Gastrocnemius medialis (tissue), 4 donors: ENCODE measurements around the gene ALX4. TPM values are rescaled to one million over a fixed set of nuclear protein-coding genes. Genes with fewer than 3 reads are reported as not detected.

Source experiments
- ATAC-seq, 2 donors: fragments of 150-250 bp; one replicate each; pipeline ENCODE4 v1.9.1; 2016
- DNase-seq, 2 donors: peaks; one replicate each; pipeline ENCODE4 v3.0.0-alpha.2; 2019
- H3K27ac ChIP-seq, 4 donors: fragments of 200-600 bp; sonication (generic); 1 replicate in 1 of 4; 2 replicates in 3 of 4; pipeline ENCODE4 v1.5.1; 2016 to 2018; ENCODE audit warnings: mild to moderate bottlenecking in 2 of 4, moderate library complexity in 1 of 4
- H3K27me3 ChIP-seq, 3 donors: fragments of 200-600 bp; sonication (generic) in 2 of 3; 1 replicate in 1 of 3; 2 replicates in 2 of 3; pipeline versions ENCODE4 v1.5.1 to v1.6.0; 2016 to 2019; ENCODE audit warnings: mild to moderate bottlenecking in 1 of 3, moderate library complexity in 1 of 3
- H3K36me3 ChIP-seq, 2 donors: fragments of 200-600 bp; sonication (generic) in 1 of 2; one replicate each; pipeline ENCODE4 v1.5.1; 2017 to 2018
- H3K4me1 ChIP-seq, 2 donors: fragments of 200-600 bp; sonication (generic) in 1 of 2; one replicate each; pipeline ENCODE4 v1.5.1; 2016 to 2017; ENCODE audit warnings: mild to moderate bottlenecking in 2 of 2
- H3K4me3 ChIP-seq, 4 donors: fragments of 200-600 bp; sonication (generic) in 3 of 4; 1 replicate in 1 of 4; 2 replicates in 3 of 4; pipeline ENCODE4 v1.5.1; 2016 to 2019; ENCODE audit warnings: mild to moderate bottlenecking in 2 of 4
- H3K9me3 ChIP-seq, 3 donors: fragments of 200-600 bp; sonication (generic) in 2 of 3; 1 replicate in 1 of 3; 2 replicates in 2 of 3; pipeline ENCODE4 v1.5.1; 2016 to 2019
- POLR2A ChIP-seq, 2 donors: fragments of 450-650 bp; IDR thresholded peaks; one replicate each; pipeline ENCODE4 v1.6.1; 2017; ENCODE audit warnings: antibody characterized with exemption in 2 of 2, mild to moderate bottlenecking in 2 of 2, moderate library complexity in 2 of 2
- in situ Hi-C, 4 donors: fragments of 200-750 bp; cut with MboI; loops; one replicate each; pipeline versions ENCODE4 v1.15.0 to v1.8.0; 2017; ENCODE audit warnings: low sequenced_read_pairs in 4 of 4
- intact Hi-C: fragments of 100-400 bp; cut with DNase I; formaldehyde crosslinking; loops from one replicate; pipeline ENCODE4 v1.15.1; 2023; ENCODE audit warnings: low total_unique reads
- total RNA-seq, 4 donors: library from RNA; depleted of rRNA; stranded (reverse); fragments of >200 nt; gene quantifications; one replicate each; pipeline versions ENCODE4 v1.1.0 to v1.2.3, GENCODE V29; 2016
- TF ChIP-seq, protein P1 (sequence below), 5 experiments: fragments of 450-650 bp in 3 of 5; fragments of 200-600 bp in 2 of 5; sonication (generic) in 2 of 5; IDR thresholded peaks in 4 of 5; conservative IDR thresholded peaks in 1 of 5; 1 replicate in 4 of 5; 2 replicates in 1 of 5; pipeline ENCODE4 v1.5.1; 2016 to 2019; ENCODE audit warnings: antibody characterized with exemption in 5 of 5, mild to moderate bottlenecking in 3 of 5, moderate library complexity in 3 of 5

Gene ALX4
- total RNA-seq, 4 donors from 2014 or later = 0.07 to 0.12 TPM; not detected in 2

DNA sequence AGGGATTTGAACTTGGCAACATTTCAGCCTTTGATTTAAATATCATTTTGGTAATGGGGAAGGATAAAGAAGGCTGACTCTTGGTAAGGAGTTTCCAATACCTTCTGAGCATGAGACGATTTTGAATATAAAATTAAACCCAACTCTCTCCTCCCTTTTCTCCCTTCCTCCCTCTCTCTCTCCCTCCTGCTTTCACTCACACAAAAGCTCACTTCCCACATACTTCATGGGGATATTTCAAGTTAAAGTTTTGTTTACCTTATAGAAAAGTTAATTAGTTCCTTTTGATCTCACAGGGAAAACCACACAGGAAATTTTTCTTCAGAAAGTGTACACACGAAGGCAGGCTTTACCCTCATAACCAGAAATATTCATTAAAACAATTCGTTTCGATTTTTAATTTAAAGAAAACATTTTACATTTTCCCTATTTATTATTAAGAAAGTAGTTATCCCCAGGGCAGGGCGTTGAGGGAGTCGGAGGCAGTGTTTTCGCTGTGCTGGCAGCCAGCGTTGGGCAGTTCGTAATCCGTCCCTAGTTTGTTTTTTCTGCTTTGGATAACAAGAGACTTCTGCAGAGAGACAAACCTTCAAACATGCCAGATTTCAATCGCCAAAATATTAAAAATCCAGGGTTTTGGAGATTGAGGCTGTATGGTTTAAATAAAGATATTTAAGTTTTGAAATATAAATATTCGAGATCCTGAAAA is 25.3 kb upstream of the ALX4 start:
- no peaks in the 10 kb centered on the region for H3K4me1 ChIP-seq
- H3K9me3 ChIP-seq = no peaks in the 10 kb centered on the region
- in situ Hi-C loops = no loop called here
- DNase-seq (no peak), ATAC-seq (no peak)
- H3K4me3 ChIP-seq = no peak overlapping the region
- H3K27me3 ChIP-seq = peaks cover 32 to 41% (median 38%) of the 10 kb centered on the region in 3 donors
- intact Hi-C loops = no loop called here
- H3K36me3 ChIP-seq = no peaks in the 10 kb centered on the region
- TF ChIP-seq, protein P1, sequence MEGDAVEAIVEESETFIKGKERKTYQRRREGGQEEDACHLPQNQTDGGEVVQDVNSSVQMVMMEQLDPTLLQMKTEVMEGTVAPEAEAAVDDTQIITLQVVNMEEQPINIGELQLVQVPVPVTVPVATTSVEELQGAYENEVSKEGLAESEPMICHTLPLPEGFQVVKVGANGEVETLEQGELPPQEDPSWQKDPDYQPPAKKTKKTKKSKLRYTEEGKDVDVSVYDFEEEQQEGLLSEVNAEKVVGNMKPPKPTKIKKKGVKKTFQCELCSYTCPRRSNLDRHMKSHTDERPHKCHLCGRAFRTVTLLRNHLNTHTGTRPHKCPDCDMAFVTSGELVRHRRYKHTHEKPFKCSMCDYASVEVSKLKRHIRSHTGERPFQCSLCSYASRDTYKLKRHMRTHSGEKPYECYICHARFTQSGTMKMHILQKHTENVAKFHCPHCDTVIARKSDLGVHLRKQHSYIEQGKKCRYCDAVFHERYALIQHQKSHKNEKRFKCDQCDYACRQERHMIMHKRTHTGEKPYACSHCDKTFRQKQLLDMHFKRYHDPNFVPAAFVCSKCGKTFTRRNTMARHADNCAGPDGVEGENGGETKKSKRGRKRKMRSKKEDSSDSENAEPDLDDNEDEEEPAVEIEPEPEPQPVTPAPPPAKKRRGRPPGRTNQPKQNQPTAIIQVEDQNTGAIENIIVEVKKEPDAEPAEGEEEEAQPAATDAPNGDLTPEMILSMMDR (IDR thresholded peaks at IDR 0.05 in 4 of 5, conservative IDR thresholded peaks at IDR 0.05 in 1 of 5) = no peak
- no peak for TF ChIP-seq POLR2A (IDR thresholded peaks at IDR 0.05)
- no peak overlapping the region for H3K27ac ChIP-seq

DNA sequence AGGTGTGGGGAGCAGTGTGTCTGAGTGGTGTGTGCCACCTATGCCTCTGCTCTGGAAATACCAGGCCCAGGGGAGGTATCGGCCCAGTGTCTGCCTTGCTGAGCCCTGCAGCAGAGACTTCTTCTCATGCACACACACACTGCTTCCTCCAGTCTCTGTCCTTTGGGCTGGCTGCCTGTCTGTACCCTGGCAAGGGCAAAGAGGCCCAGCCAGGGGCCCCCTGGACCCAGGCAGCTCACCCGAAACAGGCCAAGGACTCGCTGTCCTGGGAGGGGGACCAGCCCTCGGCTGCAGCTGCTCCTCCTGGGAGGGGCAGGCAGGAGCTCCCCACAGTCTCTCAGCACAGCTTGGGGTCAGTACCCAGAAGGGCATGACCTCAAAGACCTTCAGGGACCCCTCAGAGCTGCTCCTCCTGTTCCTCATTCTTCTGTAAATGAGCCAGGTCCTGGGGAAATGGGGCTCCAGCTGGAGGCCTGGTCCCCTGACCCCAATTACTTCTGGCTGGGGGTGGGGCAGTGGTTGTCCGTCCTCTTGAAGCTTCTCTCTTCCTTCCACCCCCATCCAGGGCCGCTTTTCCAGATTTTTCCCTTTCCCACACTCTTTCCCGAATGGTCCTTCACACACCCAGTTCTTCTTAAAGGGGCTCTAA is 24.5 kb upstream of the ALX4 start:
- H3K4me3 ChIP-seq = no peak overlapping the region
- DNase-seq (no peak), ATAC-seq (no peak)
- H3K9me3 ChIP-seq = no peaks in the 10 kb centered on the region
- no peaks in the 10 kb centered on the region for H3K36me3 ChIP-seq
- TF ChIP-seq, protein P1 (IDR thresholded peaks at IDR 0.05 in 4 of 5, conservative IDR thresholded peaks at IDR 0.05 in 1 of 5) = no peak
- no peak for TF ChIP-seq POLR2A (IDR thresholded peaks at IDR 0.05)
- H3K4me1 ChIP-seq = no peaks in the 10 kb centered on the region
- peaks cover 38 to 41% (median 39%) of the 10 kb centered on the region in 3 donors for H3K27me3 ChIP-seq
- intact Hi-C loops (no loop called here), in situ Hi-C loops (no loop called here)
- H3K27ac ChIP-seq = no peak overlapping the region

DNA sequence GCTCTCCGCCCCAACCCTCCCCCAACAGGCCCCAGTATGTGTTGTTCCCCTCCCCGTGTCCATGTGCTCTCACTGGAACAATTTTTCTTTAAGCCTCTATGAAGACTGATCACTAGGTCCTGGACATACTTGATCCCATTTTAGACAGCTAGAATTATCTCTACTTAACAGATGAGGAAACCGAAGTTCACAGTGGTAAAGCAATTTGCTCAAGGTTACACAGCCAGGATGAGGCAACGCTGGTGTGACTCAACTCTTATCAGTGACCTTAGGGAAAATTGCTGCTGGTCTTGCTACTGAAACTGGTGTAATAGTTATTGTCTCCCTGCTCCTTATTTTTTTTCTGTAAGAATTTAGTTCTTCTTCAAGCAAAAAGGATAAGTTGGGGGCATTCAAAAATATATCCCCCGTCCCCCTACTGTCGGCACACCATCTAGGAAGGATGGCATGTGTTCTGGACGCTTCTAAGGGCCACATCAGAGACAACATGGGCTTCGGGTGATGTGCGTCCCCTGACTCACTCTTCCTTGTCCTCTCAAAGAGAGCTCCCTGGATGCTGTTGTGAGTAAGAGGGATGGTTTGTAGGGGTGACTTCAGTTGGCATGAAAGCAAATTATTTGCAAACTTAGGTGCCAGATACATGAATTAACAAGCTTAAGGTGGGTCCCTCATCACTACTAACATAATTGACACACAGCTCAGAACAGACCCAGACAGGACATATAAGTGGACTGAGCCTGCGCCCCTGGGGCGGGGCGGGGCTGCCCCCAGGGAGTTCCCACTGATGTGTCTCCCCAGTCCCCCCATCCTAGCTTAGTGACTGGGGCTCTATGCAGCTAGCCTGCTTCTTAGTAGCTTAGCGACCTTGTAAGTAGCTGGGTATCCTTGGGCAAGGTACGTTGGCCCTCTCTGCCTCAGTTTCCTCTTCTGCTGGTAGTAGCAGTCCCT is 23.6 kb upstream of the ALX4 start:
- peaks cover 38 to 48% (median 48%) of the 10 kb centered on the region in 3 donors for H3K27me3 ChIP-seq
- intact Hi-C loops = no loop called here
- in situ Hi-C loops = no loop called here

DNA sequence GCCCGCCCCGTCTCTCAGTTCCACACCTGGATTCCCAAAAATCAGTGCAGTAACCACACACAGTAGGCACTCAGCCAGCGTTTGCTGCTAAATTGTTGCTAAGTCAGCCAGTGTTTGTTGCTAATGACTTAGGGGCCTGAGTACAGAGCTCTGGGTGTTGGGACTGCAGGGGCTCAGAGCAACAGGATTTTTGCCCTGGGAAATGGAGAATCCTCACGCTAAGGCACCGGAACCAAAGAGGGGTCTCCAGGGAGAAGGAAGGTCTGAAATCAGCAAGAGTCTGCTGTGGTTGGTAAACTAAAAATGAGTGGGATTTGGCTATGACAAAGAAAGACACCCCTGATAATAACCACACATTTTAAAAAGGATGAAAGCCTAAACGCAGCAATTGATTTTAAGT is 22.7 kb upstream of the ALX4 start:
- no peak for ATAC-seq
- intact Hi-C loops (no loop called here), in situ Hi-C loops (no loop called here)
- no peaks in the 10 kb centered on the region for H3K36me3 ChIP-seq
- no peak overlapping the region for H3K27ac ChIP-seq
- DNase-seq = no peak
- no peaks in the 10 kb centered on the region for H3K9me3 ChIP-seq
- no peaks in the 10 kb centered on the region for H3K4me1 ChIP-seq
- H3K4me3 ChIP-seq = no peak overlapping the region
- H3K27me3 ChIP-seq = peaks cover 38 to 49% (median 46%) of the 10 kb centered on the region in 3 donors
- TF ChIP-seq, protein P1 (IDR thresholded peaks at IDR 0.05 in 4 of 5, conservative IDR thresholded peaks at IDR 0.05 in 1 of 5) = no peak
- no peak for TF ChIP-seq POLR2A (IDR thresholded peaks at IDR 0.05)

More for the DNA sequence above, 23.6 kb upstream of the ALX4 start:
- H3K4me1 ChIP-seq = no peaks in the 10 kb centered on the region
- ATAC-seq (no peak), DNase-seq (no peak)
- H3K9me3 ChIP-seq = no peaks in the 10 kb centered on the region
- no peak overlapping the region for H3K4me3 ChIP-seq
- TF ChIP-seq POLR2A (IDR thresholded peaks at IDR 0.05) = no peak
- TF ChIP-seq, protein P1 (IDR thresholded peaks at IDR 0.05 in 4 of 5, conservative IDR thresholded peaks at IDR 0.05 in 1 of 5) = no peak
- no peaks in the 10 kb centered on the region for H3K36me3 ChIP-seq
- H3K27ac ChIP-seq = no peak overlapping the region
